Right atrium auricular region (tissue), 2 donors: ENCODE results near the gene ADD1. TPM values are rescaled to one million over a fixed set of nuclear protein-coding genes. Genes with fewer than 3 reads are reported as not detected.
"Not testable (repeated sequence)": the region's sequence is repeated elsewhere in the genome, so short reads cannot be mapped to it uniquely, and the experiment has no call there.

Source experiments
- DNase-seq: peaks from one replicate; pipeline ENCODE4 v3.0.0-alpha.2; 2019; ENCODE audit warnings: low spot score
- H3K27ac ChIP-seq, 2 donors: fragments of 200-600 bp; sonication (generic); 1 replicate in 1 of 2; 2 replicates in 1 of 2; pipeline ENCODE4 v1.5.1; 2016 to 2019
- H3K27me3 ChIP-seq, 2 donors: fragments of 200-600 bp; sonication (generic); one replicate each; pipeline versions ENCODE4 v1.5.1 to v1.6.0; 2017 to 2019
- H3K36me3 ChIP-seq: fragments of 200-600 bp; sonication (generic); one replicate; pipeline ENCODE4 v1.5.1; 2016
- H3K4me1 ChIP-seq, 2 donors: fragments of 200-600 bp; sonication (generic); one replicate each; pipeline versions ENCODE4 v1.5.1 to v1.6.0; 2017 to 2019
- H3K4me3 ChIP-seq, 2 donors: fragments of 200-600 bp; sonication (generic); 1 replicate in 1 of 2; 2 replicates in 1 of 2; pipeline ENCODE4 v1.5.1; 2017 to 2019; ENCODE audit warnings: mild to moderate bottlenecking in 1 of 2, moderate library complexity in 1 of 2
- H3K9me3 ChIP-seq, 2 donors: fragments of 200-600 bp; sonication (generic); one replicate each; pipeline ENCODE4 v1.5.1; 2019
- CTCF ChIP-seq, 2 donors: fragments of 200-600 bp; sonication (generic); IDR thresholded peaks; one replicate each; pipeline ENCODE4 v1.5.1; 2019; ENCODE audit warnings: antibody characterized with exemption in 2 of 2
- total RNA-seq, 2 donors: library from RNA; depleted of rRNA; stranded (reverse); fragments of >200 nt; gene quantifications; one replicate each; pipeline ENCODE4 v1.1.0, GENCODE V29; 2016

The ADD1 gene
- total RNA-seq, 2 donors from 2014 or later = 171 to 196 TPM

- Histone ChIP-seq H3K4me1 (peaks cover 0 to 14% of the 10 kb centered on the region in 2 donors), H3K4me3 (no peak overlapping the region), H3K27me3 (no peaks in the 10 kb centered on the region), H3K36me3 (peaks cover 43% of the 10 kb centered on the region), H3K27ac (no peak overlapping the region), H3K9me3 (no peaks in the 10 kb centered on the region)
- TF ChIP-seq CTCF (IDR thresholded peaks at IDR 0.05) = no peak
- no peak for DNase-seq
These were observed 114.8 kb downstream of the ADD1 start for GRCh38 chr4:2958446-2958845.

GRCh38 chr4:2960450-2960849, 116.8 kb downstream of the ADD1 start:
- peaks cover 29% of the 10 kb centered on the region for H3K36me3 ChIP-seq
- not testable (repeated sequence) for H3K4me3 ChIP-seq, DNase-seq, H3K27ac ChIP-seq, H3K9me3 ChIP-seq, H3K27me3 ChIP-seq
- H3K4me1 ChIP-seq = peaks cover 0 to 29% of the 10 kb centered on the region in 2 donors

- H3K4me3 ChIP-seq = no peak overlapping the region
- H3K36me3 ChIP-seq = peaks cover 19% of the 10 kb centered on the region
- no peak for DNase-seq
- peaks cover 0 to 29% of the 10 kb centered on the region in 2 donors for H3K4me1 ChIP-seq
- no peak for TF ChIP-seq CTCF (IDR thresholded peaks at IDR 0.05)
- H3K27me3 ChIP-seq = no peaks in the 10 kb centered on the region
- H3K9me3 ChIP-seq = no peaks in the 10 kb centered on the region
- no peak overlapping the region for H3K27ac ChIP-seq
These were observed 117.8 kb downstream of the ADD1 start for GRCh38 chr4:2961421-2961810.

- Histone ChIP-seq H3K36me3 (peaks cover 14% of the 10 kb centered on the region), H3K27me3 (no peaks in the 10 kb centered on the region), H3K9me3 (no peaks in the 10 kb centered on the region), H3K27ac (peak overlapping the region; percentile 82 to 89), H3K4me3 (peak overlapping the region; percentile 83 to 88), H3K4me1 (peaks cover 0 to 29% of the 10 kb centered on the region in 2 donors)
- no peak for DNase-seq
- no peak for TF ChIP-seq CTCF (IDR thresholded peaks at IDR 0.05)
These were observed 118.3 kb downstream of the ADD1 start for GRCh38 chr4:2961811-2962441.

- no peaks in the 10 kb centered on the region for H3K27me3 ChIP-seq
- no peaks in the 10 kb centered on the region for H3K9me3 ChIP-seq
- H3K36me3 ChIP-seq = peaks cover 6% of the 10 kb centered on the region
- H3K4me1 ChIP-seq = peaks cover 0 to 29% of the 10 kb centered on the region in 2 donors
- DNase-seq = no peak
- H3K27ac ChIP-seq = peak overlapping the region; percentile 82 to 89
- H3K4me3 ChIP-seq = peak overlapping the region; percentile 83 to 88
- TF ChIP-seq CTCF (IDR thresholded peaks at IDR 0.05) = no peak
These were observed 119.0 kb downstream of the ADD1 start for GRCh38 chr4:2962614-2963174.

GRCh38 chr4:2963175-2963965, 119.7 kb downstream of the ADD1 start, which contains the start of the genes GRK4 and NOP14:
Gene GRK4 (plus strand): TSS chr4:2963571. CDS start chr4:2964071, 500 bp downstream.
Gene NOP14 (minus strand): TSS chr4:2963406. CDS start chr4:2963319, 87 bp downstream.
- peak; percentile 98 for DNase-seq
- Histone ChIP-seq H3K27me3 (no peaks in the 10 kb centered on the region), H3K36me3 (no peaks in the 10 kb centered on the region), H3K9me3 (no peaks in the 10 kb centered on the region), H3K27ac (peak within 1 kb of the TSS; percentile 82 to 89), H3K4me1 (peaks cover 0 to 29% of the 10 kb centered on the region in 2 donors), H3K4me3 (peak within 1 kb of the TSS; percentile 83 to 88)
- TF ChIP-seq CTCF (IDR thresholded peaks at IDR 0.05) = peak; percentile 40 to 68
